DMS153 (cell line): ENCODE measurements around the gene GAB2.

Experiments
- DNase-seq: peaks from one replicate; lab custom pipeline; 2025; lab: John Stamatoyannopoulos, UW

The GAB2 gene

GRCh38 chr11:78427615-78428265 is 10.1 kb upstream of the GAB2 start:
- DNase-seq = no peak

GRCh38 chr11:78426845-78427244 is 9.2 kb upstream of the GAB2 start:
- no peak for DNase-seq

- DNase-seq = no peak
Observed at GRCh38 chr11:78425399-78426070, 7.9 kb upstream of the GAB2 start.

- DNase-seq = no peak
Observed at GRCh38 chr11:78424334-78425270, 7.0 kb upstream of the GAB2 start.

DNA sequence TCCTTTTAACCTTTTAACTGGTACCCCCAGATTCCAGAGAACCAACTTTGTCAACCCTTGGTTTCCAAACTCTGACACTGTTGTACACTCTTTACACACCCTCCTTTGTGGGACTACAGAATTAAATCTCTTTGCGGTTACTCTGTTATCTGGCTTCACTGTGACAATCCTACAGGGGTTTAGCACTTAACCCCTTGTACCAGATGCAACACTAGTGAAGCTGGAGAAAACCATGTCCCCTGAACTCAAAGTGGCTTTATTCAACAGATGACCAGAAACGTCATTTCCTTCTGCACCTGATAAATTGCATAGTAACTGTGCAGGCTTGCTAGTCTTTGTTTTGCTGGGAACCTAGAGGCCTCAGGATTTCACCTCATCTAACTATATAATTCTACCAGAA is 5.6 kb upstream of the GAB2 start:
- DNase-seq = no peak

- no peak for DNase-seq
Observed at GRCh38 chr11:78420796-78421209, 3.2 kb upstream of the GAB2 start.

GRCh38 chr11:78420255-78420764 is 2.7 kb upstream of the GAB2 start:
- DNase-seq = no peak

- no peak for DNase-seq
Observed at GRCh38 chr11:78419327-78419726, 1.7 kb upstream of the GAB2 start.

- DNase-seq = no peak
Observed at GRCh38 chr11:78418584-78419211, 1.1 kb upstream of the GAB2 start.

DNA sequence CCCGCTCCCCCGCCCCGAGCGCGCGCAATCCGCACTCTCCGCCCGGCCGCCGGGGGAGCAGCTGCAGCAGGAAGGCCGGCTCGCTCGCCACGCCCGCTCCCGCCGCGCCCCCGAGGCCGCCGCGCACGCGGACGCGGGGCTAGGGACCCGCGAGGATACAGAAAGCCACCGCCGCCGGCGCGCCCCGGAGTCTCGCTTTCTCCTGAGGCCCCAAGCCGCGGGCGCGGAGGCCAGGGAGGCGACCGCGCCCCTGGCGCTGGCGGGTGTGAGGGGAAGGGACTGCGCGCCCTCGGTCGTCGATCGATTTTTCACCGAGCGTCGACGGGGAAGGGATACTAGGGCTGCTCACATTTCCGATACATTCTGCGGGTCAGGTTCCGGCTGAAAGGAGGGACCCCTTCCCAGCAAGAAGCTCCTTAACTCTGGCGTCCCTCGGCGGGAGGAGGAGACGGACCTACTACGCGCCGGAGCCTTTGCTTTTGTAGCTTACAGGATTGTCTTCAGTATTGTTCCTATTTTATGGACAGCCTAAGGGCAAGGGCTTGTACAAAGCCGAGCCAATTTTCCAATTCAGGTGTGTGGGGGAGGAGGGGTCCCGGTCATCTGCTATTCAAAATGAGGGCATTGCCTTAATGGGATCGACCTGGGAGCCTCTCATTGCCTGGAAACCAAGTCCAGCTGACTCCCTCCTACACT is 416 bp upstream of the GAB2 start:
- peak; percentile 71 for DNase-seq

DNA sequence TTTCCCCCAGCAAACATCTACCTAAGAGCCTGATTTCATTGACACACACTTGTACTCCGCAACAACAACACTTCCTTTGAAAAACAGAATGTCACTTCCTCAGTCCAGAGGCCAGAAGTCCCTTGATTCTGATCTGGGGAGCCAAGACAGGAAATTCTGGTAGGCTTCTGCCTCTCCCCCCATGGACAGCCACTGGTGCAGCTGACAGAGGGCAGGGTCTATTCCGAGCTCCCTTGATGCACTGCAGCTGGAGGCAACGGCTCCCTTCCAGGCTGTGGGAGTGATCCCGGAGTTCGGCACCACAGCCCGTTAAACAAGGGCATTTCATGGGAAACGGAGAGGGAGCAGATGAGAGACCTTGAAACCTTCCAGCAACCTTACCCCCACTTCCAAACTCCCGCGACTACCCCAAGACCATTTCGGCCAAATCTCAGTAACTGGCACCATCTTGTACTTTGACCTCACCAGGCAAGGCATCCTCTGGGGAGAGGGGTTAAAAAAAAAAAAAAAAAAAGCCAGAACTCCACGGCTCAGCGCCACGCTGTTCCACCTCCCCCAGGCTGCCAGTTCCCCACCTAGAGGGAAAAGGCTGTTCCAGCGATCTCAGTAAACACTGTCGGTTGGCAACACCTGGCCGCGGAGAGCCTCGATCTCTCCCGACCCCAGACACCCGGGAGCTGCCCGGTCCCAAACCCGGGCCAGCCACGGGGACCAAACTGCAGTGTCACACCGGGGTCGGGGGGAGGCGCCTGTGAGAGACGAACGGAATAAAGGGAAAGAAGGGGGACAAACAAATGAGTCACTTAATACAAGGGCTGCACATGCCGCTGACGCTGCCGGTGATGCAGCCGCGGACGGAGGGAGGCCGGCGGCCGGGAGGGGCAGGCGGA is 1.1 kb downstream of the GAB2 start:
- DNase-seq = peak; percentile 60

- DNase-seq = no peak
Observed at GRCh38 chr11:78415338-78415737, 2.3 kb downstream of the GAB2 start.

GRCh38 chr11:78414321-78415051 is 3.1 kb downstream of the GAB2 start:
- DNase-seq = no peak

DNA sequence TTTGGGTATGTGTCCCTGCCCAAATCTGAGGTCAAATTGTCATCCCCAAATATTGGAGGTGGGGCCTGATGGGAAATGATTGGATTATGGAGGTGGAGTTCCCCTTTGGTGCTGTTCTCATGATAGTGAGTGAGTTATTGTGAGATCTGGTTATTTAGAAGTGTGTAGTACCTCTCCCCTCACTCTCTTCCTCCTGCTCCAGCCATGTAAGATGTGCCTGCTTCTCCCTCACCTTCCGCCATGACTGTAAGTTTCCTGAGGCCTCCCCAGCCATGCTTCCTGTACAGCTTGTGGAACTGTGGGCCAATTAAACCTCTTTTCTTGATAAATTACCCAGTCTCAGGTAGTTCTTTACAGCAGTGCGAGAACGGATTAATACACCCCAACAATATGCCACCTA is 9.0 kb downstream of the GAB2 start:
- no peak for DNase-seq

DNA sequence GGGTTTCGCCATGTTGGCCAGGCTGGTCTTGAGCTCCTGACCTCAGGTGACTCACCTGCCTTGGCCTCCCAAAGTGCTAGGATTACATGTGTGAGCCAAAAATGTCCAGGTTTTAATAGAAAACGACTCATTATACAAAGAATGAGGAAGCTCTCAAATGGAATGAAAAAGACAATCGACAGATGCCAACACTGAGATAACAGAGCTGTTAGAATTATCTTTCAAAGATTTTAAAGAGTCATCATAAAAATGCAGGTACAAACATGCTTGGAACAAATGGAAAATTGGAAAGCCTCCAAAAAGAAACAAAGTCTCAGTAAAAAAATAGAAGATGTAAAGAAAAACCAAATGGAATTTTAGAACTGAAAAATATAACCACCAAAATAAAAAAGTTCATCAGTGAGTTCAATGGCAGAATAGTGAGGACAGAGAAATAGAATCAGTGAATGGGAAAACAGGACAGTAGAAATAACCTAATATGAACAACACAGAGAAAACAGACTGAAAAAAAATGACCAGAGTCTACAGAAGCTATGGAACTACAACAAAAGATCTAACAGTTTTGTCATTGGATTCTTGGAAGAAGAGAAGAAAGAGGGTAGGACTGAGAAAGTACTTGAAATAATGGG is 10.9 kb downstream of the GAB2 start:
- no peak for DNase-seq

DNA sequence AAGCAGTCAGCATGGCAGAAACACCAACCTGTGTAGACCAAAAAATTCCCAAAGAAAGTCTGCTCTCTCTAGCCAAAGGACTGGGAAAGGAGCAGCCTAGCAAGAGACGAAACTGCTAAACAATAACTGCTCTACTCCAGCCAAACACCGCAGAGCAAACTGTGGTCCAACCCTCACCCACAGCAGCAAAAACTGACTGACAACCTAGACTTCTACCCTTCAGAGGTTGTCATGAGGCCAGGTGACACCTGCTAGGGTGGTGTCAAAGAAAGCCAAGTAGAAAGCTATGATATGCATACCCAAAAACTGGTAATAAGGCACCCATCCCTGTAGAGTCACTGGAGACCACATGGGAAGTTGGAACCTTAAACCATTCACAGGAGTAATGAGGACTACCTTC is 11.8 kb downstream of the GAB2 start:
- DNase-seq = no peak

DNA sequence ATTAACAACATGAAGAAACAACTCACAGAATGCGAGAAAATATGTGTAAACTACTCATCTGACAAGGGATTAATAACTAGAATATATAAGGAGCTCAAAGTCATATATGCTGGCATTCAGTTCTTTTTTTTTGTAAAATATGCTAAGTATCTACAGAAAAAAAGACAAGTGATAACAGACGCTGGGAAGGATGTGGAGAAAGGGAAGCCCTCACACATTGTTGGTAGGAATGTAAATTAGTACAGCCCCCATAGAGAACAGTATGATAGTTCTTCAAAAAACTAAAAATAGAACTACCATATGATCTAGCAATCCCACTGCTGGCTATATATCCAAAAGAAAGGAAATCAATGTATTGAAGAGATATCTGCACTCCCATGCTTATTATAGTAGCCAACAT is 13.8 kb downstream of the GAB2 start:
- no peak for DNase-seq

- no peak for DNase-seq
Observed at GRCh38 chr11:78402847-78403246, 14.8 kb downstream of the GAB2 start.

GRCh38 chr11:78400702-78401101 is 16.9 kb downstream of the GAB2 start:
- DNase-seq = no peak
